ENCODE measurements around the gene PSMA6.

- TF ChIP-seq POLR2A (IDR thresholded peaks at IDR 0.05; ENCODE audit: low read length) (no peak), GATA1 (IDR thresholded peaks at IDR 0.05; ENCODE audit: low read depth, low read length) (no peak)
Measured at GRCh38 chr14:35361141-35361480, 68.9 kb downstream of the PSMA6 start.

Measured in erythroblast (primary cell).